Right forelimb (tissue), 1 donor: ENCODE results near the gene ATP5ME.
"Not testable (repeated sequence)": the region's sequence is repeated elsewhere in the genome, so short reads cannot be mapped to it uniquely, and the experiment has no call there.

ENCODE experiments used
- DNase-seq: peaks from one replicate; pipeline ENCODE4 v3.0.0-alpha.2; 2018

ATP5ME gene

DNA sequence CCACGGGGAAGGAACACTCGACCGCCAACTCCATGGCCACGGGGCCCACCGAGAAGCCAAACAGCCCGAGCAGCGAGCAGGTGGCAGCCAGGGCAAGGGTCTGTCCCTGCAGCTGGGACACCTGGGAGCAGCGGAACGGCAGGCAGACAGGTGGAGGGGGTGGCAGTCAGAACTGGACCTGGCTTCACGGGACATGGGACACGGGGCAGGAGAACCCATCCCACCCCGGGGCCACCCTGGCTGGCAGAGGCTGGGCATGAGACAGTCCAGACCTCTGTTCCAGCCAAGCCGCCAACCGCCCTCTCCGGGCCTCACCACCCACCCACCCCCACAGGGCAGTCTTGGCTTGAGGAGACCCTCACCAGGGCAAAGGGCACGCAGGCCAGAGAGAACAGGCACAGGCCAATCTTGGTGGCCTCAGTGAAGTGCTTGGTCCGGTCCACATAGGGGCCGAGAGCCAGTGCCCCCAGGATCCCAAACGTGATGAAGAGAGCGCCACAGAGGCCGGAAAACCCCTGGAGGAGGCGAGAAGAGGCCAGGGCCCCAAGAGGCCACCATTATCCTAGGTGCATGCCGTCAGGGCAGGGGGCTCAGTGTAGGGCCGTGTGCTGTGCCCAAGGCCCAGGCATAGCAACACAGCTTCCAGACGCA is 9.3 kb upstream of the ATP5ME start:
- no peak for DNase-seq

DNA sequence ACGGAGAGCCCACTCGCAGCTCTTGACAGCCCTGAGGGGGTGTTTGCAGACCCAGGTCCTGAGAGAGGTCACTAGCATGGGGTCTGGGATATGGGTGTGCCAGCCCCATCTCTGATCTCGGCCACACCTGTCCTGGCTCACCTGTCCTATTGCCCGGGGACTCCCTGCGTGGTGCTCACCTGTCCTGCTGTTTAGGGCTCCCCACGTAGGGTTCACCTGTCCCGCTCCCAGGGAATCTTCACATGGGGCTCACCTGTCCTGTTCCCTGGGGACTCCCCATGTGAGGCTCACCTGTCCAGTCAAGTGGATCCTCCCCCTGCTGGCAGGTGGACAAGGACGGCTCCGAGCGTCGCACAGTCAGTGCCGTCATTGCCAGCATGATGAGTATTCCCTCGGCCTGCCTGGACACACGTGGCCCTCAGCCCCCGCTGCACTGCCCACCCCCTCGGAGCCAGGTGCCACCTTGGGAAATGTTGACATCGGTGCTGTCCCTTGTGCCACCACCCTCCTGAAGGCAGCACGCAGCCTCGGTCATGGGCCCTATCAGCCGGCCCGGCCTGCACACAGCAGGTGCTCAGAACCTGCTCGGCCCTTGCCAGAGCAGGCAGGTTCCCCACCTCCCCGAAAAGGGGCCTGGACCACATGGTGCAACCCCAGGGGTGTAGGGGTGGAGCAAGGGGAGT is 8.6 kb upstream of the ATP5ME start:
- DNase-seq = no peak

DNA sequence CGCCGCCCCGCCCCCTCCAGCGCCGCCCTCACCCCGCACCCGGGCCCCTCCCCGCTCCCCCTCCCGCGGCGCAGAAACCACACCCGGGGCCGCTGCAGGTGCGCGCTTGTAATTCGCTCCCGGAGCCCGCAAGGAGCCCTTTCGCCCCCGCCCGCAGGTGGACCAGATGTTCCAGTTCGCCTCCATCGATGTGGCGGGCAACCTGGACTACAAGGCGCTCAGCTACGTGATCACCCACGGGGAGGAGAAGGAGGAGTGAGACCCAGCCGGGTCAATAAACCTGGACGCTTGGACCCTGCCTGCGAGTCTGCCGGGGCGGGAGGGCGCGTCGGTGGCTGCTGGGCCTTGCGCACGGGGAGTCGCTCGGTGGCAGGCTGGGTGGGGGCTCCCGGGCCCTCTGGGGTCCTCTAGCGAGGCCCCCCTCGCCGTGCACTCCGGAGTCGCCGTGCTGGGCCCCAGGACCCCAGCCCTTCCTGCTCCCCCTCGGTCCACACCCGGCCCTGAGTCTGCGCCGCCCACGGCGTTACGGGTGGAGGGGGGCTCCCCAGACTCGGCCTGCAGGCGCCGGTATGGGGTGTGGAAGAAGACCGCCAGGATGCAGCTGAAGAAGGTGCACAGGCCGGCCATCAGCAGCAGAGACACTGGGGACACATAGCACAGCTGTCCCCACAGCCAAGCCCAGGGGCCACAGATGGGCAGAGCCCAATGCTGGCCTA is 7.8 kb upstream of the ATP5ME start:
- DNase-seq = no peak

DNA sequence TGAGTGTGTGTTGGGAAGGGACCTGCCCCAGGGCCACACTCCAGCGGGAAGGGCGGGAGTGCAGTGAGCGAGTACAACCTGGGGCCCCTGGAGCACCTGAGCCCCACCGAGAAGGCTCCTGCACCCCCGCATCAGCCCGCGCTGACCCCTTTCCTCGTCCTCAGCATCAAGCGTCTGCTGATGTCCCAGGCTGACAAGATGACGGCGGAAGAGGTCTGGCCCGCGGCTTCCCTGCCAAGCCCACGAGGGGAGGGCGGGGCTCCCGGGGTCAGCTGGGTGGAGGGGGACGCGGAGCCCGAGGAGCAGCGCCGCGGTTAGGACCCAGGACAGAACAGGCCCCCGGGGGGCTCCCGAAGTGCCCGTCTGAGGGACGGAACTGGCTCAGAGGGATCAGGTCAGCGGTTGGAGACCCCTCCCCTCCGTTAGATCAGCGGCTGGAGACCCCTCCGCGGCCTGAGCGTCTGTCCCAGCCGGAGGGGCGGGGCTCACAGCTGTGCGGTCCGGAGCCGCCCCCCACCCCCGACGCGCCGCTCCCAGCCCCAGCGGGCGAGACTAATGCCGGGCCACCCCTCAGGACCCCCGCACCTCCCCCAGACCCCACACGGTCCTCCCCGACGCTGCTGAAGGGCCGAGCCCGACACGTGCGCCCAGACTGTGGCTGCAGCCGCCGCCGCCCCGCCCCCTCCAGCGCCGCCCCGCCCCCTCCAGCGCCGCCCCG is 7.0 kb upstream of the ATP5ME start:
- DNase-seq = peak; percentile 81

DNA sequence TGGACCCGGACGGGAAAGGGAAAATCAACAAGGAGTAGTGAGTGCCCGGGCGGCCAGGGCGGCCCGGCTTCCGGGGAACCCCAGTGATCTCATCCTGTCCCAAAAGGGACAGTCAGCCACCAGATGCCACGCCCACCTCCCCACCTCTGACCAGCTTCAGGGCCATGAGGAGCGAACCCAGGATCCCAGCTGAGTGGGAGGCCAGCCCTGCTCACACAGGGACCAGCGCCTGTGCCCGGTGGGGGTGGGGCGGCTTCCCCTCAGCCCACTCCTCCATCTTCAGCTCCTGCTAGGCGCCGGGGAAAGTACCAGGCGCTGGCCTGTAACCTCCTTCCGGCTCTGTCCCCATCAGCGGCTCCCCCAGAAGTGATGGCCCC is 6.5 kb upstream of the ATP5ME start:
- DNase-seq = no peak

DNA sequence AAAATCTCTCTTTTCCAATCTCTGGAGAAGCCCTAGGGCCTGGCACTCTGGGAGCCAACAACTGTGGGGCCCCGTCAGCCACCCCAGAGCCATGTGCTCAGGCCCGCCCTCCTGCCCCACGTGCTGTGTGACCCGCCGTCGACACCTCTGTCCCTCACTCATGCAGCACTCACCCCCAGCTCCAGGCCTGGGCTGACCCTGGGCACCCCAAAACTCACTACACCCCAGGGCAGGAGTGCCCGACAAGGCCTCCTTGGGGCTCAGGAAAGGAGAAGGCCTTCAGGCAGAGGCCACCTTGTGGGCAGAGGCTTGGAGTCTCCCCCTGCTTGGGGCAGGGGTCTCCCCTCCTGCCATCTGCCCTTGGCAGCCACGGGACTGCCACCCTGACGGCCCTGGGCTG is 6.0 kb upstream of the ATP5ME start:
- no peak for DNase-seq

DNA sequence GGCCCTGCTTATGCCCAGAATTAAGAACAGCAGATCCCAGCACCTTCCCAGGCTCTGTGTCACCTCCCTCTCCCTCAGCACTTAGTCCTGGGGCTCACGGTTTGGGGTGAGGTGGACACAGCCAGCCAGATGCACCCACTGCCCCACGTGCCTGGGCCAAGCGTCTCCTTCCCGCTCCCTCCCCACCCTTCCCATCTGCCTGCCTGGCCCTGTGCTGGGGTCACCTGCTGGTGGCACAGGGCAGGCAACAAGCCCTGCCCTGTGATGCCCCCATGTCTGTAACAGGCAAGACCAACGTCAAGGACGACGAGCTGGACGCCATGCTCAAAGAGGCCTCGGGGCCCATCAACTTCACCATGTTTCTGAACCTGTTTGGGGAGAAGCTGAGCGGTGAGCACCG is 5.6 kb upstream of the ATP5ME start:
- DNase-seq = no peak

DNA sequence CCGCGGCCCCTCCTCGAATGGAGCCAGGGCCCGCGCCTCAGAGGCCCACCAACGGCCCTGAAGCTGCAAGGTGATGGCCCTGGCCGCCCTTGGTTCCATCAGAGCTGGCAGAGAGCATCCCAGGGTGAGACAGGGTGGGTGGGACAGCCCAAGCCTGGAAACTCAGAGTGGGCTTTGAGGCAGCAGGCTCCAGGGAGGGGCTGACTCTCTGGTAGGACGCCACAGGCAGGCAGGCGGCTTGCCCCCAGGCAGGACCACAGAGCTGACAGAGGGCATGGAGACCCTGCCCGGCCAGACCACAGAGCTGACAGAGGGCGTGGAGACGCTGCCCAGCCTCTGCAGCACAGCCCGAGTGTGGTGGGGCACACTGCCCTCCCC is 5.0 kb upstream of the ATP5ME start:
- DNase-seq = no peak

DNA sequence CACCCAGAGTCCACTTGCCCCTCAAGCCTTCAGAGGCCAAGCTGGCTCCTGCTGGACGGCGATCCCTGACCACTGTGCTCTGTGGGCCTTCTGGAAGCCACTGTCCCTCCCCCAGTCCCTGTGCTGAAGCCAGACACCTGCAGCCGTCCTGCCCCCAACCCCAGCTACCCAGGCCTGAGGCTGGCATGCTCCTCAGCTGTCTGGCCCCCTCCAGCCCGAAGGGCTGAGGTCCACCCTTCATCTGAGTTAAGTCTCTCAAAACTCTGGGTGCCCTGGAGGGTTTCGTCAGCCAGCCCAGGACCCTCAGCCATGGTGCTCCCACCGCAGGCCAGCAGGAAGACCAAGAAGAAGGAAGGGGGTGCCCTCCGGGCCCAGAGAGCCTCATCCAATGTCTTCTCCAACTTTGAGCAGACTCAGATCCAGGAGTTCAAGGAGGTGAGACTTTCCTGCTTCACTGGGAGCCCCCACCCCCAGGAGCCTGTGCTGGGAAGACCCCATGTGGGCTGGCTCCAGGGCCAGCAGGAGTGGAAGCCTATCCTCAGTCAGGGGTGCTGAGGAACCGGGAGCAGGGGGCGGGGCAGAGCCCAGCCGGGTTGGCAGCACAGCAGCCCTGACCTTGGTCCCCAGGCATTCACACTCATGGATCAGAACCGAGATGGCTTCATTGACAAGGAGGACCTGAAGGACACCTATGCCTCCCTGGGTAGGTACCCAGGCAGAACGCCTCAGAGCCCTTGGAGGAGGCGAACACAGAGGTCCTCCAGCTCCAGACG is 4.4 kb upstream of the ATP5ME start:
- DNase-seq = no peak

DNA sequence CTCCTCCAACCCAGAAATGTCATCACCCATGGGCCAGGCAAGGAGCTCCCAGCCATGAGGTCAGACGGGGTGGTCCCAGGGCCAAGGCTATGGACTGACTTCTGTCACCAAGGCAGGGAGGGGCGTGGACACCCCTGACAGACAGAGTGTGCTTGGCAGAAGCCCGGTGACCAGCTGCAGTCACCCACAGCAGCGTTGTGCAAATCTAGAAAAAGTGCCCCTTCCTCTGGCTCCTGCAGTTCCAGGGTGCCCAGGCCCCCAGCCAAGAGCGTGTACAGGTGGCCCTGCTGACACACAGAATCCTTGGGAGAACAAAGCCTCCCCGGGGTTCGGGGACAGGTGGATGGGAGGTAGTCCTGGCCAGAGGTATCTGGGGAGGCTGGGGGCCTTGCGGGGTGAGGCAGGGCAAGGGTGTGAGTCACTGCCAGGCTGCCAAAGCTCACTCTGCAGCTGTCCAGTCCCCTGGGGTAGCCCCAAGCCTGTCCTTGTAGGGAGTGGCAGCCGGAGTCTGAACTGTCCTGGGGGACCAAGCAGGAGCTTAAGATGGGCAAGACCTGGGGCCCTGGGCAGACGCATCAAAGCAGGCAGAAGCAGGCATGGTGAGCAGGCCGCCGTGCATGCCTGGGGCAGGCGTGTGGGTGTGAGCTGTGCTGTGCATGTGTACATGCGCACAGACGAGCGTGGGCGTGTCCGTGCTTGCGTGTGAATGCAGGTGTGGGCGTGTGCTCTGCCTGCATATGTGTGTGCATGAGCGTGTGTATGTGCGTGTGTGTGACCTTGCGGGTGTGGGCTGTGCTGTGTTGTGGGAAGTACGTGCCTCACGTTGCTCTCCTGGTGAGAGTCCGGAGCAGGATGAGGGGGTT is 3.6 kb upstream of the ATP5ME start:
- DNase-seq = no peak

DNA sequence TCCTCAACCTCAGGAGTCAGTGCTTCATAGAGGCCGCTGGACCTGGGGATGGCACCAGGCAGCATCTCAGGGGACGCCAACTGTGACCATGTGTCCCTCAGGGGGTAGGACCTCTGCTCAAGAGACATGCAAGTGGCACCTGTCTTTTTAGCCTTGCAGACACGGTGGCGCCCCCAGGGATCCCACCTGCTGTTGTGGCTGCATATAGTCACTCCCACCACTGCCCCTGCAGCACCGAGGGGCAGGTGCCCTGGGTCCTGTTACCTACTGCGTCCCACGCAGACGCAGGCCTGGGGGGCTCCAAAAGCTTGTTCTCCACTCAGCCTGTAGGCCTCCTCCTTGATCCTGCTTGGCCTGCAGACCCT is 2.8 kb upstream of the ATP5ME start:
- no peak for DNase-seq

DNA sequence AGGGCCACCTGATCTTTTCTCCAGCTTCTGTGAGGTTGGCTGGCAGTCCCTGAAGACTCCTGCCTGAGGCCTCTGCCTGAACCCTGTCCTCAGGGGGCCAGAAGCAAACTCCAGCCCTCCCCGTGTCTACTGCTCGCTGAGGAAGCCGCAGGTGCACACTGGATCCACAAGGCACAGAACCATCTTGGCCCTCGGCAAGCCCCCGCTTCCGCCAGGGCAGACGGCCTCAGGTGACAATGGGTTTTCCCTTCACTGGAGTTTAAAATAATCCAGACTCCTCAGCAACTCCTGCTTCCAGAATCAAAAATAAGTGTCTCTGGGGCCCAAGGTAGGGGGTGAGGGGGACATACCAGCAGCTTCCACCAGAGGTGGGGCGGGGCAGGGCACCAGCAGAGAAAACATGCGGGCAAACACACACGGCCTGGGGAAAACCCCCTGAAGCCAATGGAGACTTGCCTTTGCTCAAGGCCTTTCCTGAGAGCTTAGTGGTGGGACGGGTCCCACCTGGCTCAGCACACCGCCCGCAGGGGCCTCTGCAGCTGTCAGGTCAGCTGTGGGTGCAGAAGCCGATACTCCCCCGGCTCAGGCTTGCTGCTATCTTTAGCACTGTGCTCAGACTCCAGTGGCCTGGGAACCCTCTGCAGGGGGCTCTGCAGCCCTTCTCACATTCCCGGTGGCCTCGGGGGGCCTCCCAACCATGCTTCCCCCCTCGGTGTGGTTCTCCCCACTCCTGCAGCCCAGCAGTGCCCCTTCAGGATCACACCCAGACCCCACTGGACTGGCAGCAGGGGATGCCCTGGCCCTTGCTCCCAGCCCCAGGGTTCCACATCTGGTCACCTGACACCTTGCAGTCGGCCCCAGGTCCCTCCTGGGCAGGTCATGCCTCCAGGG is 2.1 kb upstream of the ATP5ME start:
- no peak for DNase-seq

DNA sequence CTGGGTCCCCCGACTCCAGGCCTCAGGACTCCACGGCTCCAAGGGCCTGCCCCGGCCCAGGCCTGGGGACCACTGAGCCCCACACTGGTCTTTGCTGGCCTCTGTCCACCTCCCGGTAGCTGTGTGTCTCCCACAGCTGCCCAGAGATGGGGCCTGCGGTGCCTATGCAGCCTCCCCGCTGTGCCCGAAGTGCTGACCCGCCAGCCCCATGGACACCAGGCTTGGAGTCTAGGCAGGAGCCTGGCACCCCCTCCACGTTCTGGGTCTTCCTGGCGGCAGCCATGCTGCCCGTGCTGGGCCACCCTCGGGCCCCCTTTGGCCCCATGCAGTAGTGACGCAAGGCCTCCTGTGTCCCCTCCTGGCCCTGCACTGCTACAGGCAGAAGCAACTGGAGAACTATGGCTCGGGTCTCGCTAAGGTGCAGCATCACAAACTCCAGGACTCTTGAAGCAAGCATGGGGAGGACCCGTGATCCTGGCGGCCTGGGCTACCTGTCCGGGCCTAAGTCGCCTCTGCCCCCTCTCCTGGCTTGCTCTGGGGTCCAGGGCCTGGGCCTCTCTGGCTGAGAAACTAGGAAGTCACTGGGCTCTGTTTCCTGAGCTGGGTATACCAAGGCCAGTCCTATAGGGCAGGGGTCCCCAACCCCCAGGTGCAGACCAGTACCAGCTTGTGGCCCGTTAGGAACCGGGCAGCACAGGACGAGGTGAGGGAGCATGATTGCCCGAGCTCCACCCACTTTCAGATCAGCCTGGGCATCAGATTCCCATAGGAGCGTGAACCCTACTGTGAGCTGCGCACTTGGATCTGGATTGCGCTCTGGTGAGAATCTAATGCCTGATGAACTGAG is 1.2 kb upstream of the ATP5ME start:
- no peak for DNase-seq

DNA sequence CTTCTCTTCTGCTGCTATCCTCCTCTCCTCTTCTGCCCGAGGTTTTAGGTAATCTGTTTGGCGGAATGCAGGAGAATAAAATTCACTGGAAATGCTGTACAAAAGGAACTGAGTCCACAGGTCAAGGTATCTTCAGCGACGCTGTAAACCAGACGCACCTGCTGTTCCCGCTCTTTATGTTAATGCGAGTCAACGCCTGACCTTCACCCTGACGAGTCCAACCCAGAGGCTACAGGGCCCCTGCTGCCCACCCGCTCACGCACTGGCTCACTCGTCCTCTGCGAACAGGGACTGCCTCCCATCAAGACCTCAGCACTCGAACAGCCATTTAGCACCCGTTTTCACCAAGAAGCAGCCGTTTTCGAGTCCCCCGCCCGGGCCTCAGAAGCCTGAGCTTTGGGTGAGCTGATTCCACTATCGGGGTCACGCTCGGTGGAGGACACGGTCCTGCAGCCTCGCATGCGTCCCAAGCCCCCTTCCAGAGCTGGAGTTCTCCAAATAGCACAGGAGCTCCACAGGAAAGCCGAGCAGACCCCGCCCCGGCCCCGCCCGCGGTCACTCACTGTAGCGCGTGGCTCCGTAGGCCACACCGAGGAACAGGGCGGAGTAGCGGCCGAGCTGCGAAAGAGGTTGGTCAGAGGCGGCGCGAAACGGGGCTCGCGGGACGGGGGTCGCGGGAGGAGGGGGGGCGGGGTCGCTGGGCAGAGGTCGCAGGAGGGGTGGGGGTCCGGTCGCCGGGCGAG is 556 bp downstream of the ATP5ME start:
- DNase-seq = no peak

DNA sequence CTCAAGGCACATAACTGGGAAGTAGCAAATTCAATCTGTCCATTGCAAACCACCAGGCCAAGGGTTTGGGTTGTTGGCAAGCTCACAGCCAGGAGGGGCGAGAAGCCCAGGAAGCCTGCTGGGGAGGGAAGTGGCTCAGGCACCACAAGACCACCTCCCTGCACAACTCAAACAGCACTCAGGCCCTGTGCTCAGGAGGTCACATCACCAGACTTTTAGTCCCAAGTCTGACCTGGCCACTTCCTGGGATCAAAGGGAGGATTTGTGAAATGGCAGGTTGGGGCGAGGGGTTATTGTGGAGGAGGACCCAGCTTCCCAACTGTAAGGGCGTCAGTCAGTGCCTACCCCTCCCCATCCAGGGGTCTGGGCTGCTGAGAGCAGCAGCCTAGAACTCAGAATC is 2.3 kb downstream of the ATP5ME start:
- no peak for DNase-seq

DNA sequence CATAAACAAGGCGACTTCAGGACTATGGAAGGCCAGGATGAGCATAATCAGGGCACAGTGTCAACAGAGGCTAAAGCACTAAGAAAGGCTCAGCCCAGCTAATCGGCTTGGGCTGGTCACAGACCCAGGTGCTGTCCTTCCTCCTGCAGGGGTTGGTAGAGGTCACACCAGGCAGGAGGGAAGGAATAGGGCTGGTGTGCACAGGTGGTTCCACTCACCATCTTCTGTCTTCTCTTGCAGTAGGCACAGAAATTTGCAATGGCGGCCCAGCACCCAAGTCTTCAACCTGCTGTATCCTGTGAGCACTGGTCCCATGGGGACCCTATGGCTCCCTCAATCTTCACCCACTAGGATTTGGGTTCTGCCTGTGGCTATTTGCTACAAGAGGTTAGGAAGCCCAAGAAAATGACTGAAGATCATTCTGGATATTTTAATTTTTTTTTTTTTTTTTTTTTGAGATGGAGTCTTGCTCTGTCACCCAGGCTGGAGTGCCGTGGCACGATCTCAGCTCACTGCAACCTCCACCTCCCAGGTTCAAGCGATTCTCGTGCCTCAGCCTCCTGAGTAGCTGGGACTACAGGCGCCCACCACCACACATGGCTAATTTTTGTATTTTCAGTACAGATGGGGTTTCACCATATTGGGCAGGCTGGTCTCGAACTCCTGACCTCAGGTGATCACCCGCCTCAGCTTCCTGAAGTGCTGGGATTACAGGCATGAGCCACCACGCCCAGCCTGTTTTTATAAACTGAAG is 4.1 kb downstream of the ATP5ME start:
- not testable (repeated sequence) for DNase-seq

DNA sequence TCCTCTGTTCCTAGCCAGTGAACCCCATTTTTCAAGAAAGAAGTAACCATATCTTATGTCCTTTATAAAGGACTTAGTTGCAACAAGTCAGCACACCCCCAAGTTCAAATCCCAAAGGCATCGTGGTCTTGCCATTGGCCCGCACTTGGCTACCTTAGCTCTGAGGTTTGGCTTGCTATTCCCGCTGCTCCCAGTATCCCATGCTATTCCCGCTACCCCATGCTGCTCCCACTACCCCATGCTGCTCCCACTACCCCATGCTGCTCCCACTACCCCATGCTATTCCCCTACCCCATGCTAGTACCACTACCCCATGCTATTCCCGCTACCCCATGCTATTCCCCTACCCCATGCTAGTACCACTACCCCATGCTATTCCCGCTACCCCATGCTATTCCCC is 5.9 kb downstream of the ATP5ME start:
- not testable (repeated sequence) for DNase-seq

DNA sequence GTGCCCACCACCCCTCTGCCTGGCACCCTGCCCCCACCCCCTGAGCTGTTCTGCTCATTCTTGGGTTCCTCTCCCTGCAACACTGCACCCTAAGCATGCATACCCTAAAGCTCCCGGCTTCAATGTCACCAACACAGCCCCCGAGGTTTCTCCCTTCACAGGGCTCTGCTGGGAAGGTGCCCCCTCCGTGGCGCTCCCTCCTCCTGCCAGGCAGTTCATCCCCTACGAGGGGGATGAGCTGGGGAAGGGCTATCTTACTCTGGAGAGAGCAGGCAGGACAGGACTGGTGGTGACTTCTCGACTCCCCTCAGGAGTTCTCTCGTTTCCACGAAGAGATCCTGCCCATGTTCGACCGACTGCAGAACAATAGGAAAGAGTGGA is 6.5 kb downstream of the ATP5ME start:
- DNase-seq = peak; percentile 39
